ENCODE measurements around the gene SMIM28. TPM values are rescaled to one million over a fixed set of nuclear protein-coding genes. Genes with fewer than 3 reads are reported as not detected.
A peak's percentile ranks its signal among the peaks of the same experiment; 100 is the strongest.

The SMIM28 gene
- total and polyA plus RNA-seq, 2 experiments from 2014 or later, result not detected

GRCh38 chr6:138334963-138335362, 42.7 kb upstream of the SMIM28 start:
- Histone ChIP-seq H3K9me3 (ENCODE audit: low read depth) (no peaks in the 10 kb centered on the region), H3K4me3 (no peak overlapping the region), H3K36me3 (no peaks in the 10 kb centered on the region), H3K27ac (no peak overlapping the region), H3K4me1 (ENCODE audit: low read depth) (peaks cover 6% of the 10 kb centered on the region), H3K27me3 (no peaks in the 10 kb centered on the region)
- no peak for DNase-seq (ENCODE audit: low read depth in 1 of 2, low spot score in 1 of 2)
- TF ChIP-seq CTCF (IDR thresholded peaks at IDR 0.05; ENCODE audit: low read depth, low read length), result no peak

- Histone ChIP-seq H3K36me3 (no peaks in the 10 kb centered on the region), H3K27me3 (no peaks in the 10 kb centered on the region), H3K9me3 (ENCODE audit: low read depth) (no peaks in the 10 kb centered on the region), H3K4me3 (no peak overlapping the region), H3K4me1 (ENCODE audit: low read depth) (peaks cover 6% of the 10 kb centered on the region), H3K27ac (no peak overlapping the region)
- no peak for TF ChIP-seq CTCF (IDR thresholded peaks at IDR 0.05; ENCODE audit: low read depth, low read length)
- DNase-seq (ENCODE audit: low read depth in 1 of 2, low spot score in 1 of 2), result no peak
Measured at GRCh38 chr6:138336221-138336620, 41.5 kb upstream of the SMIM28 start.

- DNase-seq (ENCODE audit: low read depth in 1 of 2, low spot score in 1 of 2), result peak in 1 of 2 donors; percentile 14
- H3K27me3 ChIP-seq, result no peaks in the 10 kb centered on the region
- H3K4me3 ChIP-seq, result no peak overlapping the region
- no peaks in the 10 kb centered on the region for H3K36me3 ChIP-seq
- no peak overlapping the region for H3K27ac ChIP-seq
- no peak for TF ChIP-seq CTCF (IDR thresholded peaks at IDR 0.05; ENCODE audit: low read depth, low read length)
- no peaks in the 10 kb centered on the region for H3K9me3 ChIP-seq (ENCODE audit: low read depth)
- H3K4me1 ChIP-seq (ENCODE audit: low read depth), result peaks cover 6% of the 10 kb centered on the region
Measured at GRCh38 chr6:138337076-138337475, 40.6 kb upstream of the SMIM28 start.

- Histone ChIP-seq H3K36me3 (no peaks in the 10 kb centered on the region), H3K27me3 (no peaks in the 10 kb centered on the region), H3K4me1 (ENCODE audit: low read depth) (peaks cover 6% of the 10 kb centered on the region), H3K4me3 (no peak overlapping the region), H3K27ac (no peak overlapping the region), H3K9me3 (ENCODE audit: low read depth) (no peaks in the 10 kb centered on the region)
- no peak for DNase-seq (ENCODE audit: low read depth in 1 of 2, low spot score in 1 of 2)
- no peak for TF ChIP-seq CTCF (IDR thresholded peaks at IDR 0.05; ENCODE audit: low read depth, low read length)
Measured at GRCh38 chr6:138339024-138339423, 38.7 kb upstream of the SMIM28 start.

GRCh38 chr6:138341176-138341575, 36.5 kb upstream of the SMIM28 start:
- Histone ChIP-seq H3K36me3 (no peaks in the 10 kb centered on the region), H3K4me3 (no peak overlapping the region), H3K27me3 (no peaks in the 10 kb centered on the region), H3K27ac (no peak overlapping the region), H3K4me1 (ENCODE audit: low read depth) (peaks cover 6% of the 10 kb centered on the region), H3K9me3 (ENCODE audit: low read depth) (no peaks in the 10 kb centered on the region)
- TF ChIP-seq CTCF (IDR thresholded peaks at IDR 0.05; ENCODE audit: low read depth, low read length), result no peak
- no peak for DNase-seq (ENCODE audit: low read depth in 1 of 2, low spot score in 1 of 2)

GRCh38 chr6:138343112-138343511, 34.6 kb upstream of the SMIM28 start:
- Histone ChIP-seq H3K27ac (no peak overlapping the region), H3K9me3 (ENCODE audit: low read depth) (no peaks in the 10 kb centered on the region), H3K4me3 (no peak overlapping the region), H3K4me1 (ENCODE audit: low read depth) (no peaks in the 10 kb centered on the region), H3K27me3 (no peaks in the 10 kb centered on the region), H3K36me3 (no peaks in the 10 kb centered on the region)
- DNase-seq (ENCODE audit: low read depth in 1 of 2, low spot score in 1 of 2), result no peak
- no peak for TF ChIP-seq CTCF (IDR thresholded peaks at IDR 0.05; ENCODE audit: low read depth, low read length)
